Stimulated activated CD8-positive, alpha-beta memory T cell treated with anti-CD3 and anti-CD28 coated beads, Interleukin-12 subunit alpha, Interleukin-12 subunit beta, amount 100 ng/mL, for 4 hours (primary cell): Measurements from ENCODE around the gene EPB41L4B.

Experiments
- DNase-seq: peaks from one replicate; pipeline ENCODE4 v3.0.0-alpha.2; 2020; ENCODE audit warnings: low read depth

EPB41L4B gene

GRCh38 chr9:109320331-109320741 lies 523 bp downstream of the EPB41L4B start:
- no peak for DNase-seq

- no peak for DNase-seq
These were observed 1.1 kb downstream of the EPB41L4B start for GRCh38 chr9:109319626-109320241.

- DNase-seq: no peak
These were observed 1.7 kb downstream of the EPB41L4B start for GRCh38 chr9:109319017-109319625.

GRCh38 chr9:109317979-109318741 lies 2.7 kb downstream of the EPB41L4B start:
- no peak for DNase-seq

- no peak for DNase-seq
These were observed 3.4 kb downstream of the EPB41L4B start for GRCh38 chr9:109317311-109317978.

- no peak for DNase-seq
These were observed 4.6 kb downstream of the EPB41L4B start for GRCh38 chr9:109316207-109316640.

GRCh38 chr9:109315480-109316206 lies 5.2 kb downstream of the EPB41L4B start:
- DNase-seq: no peak

- no peak for DNase-seq
These were observed 6.8 kb downstream of the EPB41L4B start for GRCh38 chr9:109314011-109314531.

GRCh38 chr9:109313351-109313750 lies 7.5 kb downstream of the EPB41L4B start:
- no peak for DNase-seq

GRCh38 chr9:109312783-109313182 lies 8.1 kb downstream of the EPB41L4B start:
- no peak for DNase-seq

- DNase-seq: no peak
These were observed 9.1 kb downstream of the EPB41L4B start for GRCh38 chr9:109311731-109312130.

GRCh38 chr9:109311286-109311685 lies 9.6 kb downstream of the EPB41L4B start:
- no peak for DNase-seq

- DNase-seq: no peak
These were observed 10.4 kb downstream of the EPB41L4B start for GRCh38 chr9:109310486-109310901.

- DNase-seq: no peak
These were observed 11.6 kb downstream of the EPB41L4B start for GRCh38 chr9:109309282-109309681.

GRCh38 chr9:109307380-109308240 lies 13.2 kb downstream of the EPB41L4B start:
- no peak for DNase-seq

GRCh38 chr9:109305801-109306200 lies 15.1 kb downstream of the EPB41L4B start:
- no peak for DNase-seq

- DNase-seq: no peak
These were observed 16.5 kb downstream of the EPB41L4B start for GRCh38 chr9:109304347-109304746.

- DNase-seq: no peak
These were observed 17.0 kb downstream of the EPB41L4B start for GRCh38 chr9:109303900-109304299.

GRCh38 chr9:109302606-109303005 lies 18.3 kb downstream of the EPB41L4B start:
- DNase-seq: no peak

GRCh38 chr9:109301012-109301411 lies 19.8 kb downstream of the EPB41L4B start:
- no peak for DNase-seq

- DNase-seq: no peak
These were observed 21.0 kb downstream of the EPB41L4B start for GRCh38 chr9:109299891-109300290.
